ENCODE results near the gene PFKFB1. TPM values are rescaled to one million over a fixed set of nuclear protein-coding genes. Genes with fewer than 3 reads are reported as not detected.

Gene PFKFB1
- total and polyA plus RNA-seq, 2 of the 13 experiments (the other 11 are each of a cell fraction or from before 2014, with no cell fraction given) = 1.5 to 2.9 TPM

DNA sequence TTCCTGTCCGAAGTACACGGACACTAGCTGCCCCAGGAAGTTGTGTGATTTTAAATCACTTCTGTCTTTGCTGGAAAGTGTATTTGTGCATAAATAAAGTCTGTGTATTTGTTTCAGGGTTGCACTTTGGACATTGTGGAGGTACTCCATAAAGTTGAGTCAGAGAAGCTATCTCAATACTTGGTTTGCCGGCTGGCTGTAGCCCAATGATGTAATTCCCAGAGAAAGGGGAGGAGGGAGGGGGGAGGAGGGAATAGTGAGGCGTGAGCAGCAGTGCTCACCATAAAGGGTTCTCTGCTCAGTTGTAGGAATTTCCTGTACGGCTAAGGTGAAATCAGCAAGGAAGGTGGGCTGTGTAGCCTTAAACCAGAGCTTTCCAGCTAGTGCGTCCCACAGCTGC is 13.7 kb upstream of the PFKFB1 start (continued):
- TF ChIP-seq, protein P1, sequence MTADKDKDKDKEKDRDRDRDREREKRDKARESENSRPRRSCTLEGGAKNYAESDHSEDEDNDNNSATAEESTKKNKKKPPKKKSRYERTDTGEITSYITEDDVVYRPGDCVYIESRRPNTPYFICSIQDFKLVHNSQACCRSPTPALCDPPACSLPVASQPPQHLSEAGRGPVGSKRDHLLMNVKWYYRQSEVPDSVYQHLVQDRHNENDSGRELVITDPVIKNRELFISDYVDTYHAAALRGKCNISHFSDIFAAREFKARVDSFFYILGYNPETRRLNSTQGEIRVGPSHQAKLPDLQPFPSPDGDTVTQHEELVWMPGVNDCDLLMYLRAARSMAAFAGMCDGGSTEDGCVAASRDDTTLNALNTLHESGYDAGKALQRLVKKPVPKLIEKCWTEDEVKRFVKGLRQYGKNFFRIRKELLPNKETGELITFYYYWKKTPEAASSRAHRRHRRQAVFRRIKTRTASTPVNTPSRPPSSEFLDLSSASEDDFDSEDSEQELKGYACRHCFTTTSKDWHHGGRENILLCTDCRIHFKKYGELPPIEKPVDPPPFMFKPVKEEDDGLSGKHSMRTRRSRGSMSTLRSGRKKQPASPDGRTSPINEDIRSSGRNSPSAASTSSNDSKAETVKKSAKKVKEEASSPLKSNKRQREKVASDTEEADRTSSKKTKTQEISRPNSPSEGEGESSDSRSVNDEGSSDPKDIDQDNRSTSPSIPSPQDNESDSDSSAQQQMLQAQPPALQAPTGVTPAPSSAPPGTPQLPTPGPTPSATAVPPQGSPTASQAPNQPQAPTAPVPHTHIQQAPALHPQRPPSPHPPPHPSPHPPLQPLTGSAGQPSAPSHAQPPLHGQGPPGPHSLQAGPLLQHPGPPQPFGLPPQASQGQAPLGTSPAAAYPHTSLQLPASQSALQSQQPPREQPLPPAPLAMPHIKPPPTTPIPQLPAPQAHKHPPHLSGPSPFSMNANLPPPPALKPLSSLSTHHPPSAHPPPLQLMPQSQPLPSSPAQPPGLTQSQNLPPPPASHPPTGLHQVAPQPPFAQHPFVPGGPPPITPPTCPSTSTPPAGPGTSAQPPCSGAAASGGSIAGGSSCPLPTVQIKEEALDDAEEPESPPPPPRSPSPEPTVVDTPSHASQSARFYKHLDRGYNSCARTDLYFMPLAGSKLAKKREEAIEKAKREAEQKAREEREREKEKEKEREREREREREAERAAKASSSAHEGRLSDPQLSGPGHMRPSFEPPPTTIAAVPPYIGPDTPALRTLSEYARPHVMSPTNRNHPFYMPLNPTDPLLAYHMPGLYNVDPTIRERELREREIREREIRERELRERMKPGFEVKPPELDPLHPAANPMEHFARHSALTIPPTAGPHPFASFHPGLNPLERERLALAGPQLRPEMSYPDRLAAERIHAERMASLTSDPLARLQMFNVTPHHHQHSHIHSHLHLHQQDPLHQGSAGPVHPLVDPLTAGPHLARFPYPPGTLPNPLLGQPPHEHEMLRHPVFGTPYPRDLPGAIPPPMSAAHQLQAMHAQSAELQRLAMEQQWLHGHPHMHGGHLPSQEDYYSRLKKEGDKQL (CRISPR knock-in tag; IDR thresholded peaks at IDR 0.05; ENCODE audit: low read depth) = no peak
- TF ChIP-seq ZNF441 (CRISPR knock-in tag; IDR thresholded peaks at IDR 0.05; ENCODE audit: borderline replicate concordance) (no peak), KLF12 (CRISPR knock-in tag; IDR thresholded peaks at IDR 0.05; ENCODE audit: borderline replicate concordance) (no peak), IKZF1 (IDR thresholded peaks at IDR 0.05) (no peak)
- TF ChIP-seq, protein P2, sequence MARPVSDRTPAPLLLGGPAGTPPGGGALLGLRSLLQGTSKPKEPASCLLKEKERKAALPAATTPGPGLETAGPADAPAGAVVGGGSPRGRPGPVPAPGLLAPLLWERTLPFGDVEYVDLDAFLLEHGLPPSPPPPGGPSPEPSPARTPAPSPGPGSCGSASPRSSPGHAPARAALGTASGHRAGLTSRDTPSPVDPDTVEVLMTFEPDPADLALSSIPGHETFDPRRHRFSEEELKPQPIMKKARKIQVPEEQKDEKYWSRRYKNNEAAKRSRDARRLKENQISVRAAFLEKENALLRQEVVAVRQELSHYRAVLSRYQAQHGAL (CRISPR knock-in tag; IDR thresholded peaks at IDR 0.05; ENCODE audit: not compliant biosample characterization) = no peak

All from HepG2 (cell line).